TTC549 (cell line): ENCODE data around the gene SPC25.
"Not testable (repeated sequence)": the region's sequence is repeated elsewhere in the genome, so short reads cannot be mapped to it uniquely, and the experiment has no call there.

Experiments
- FAIRE-seq: peaks from 2 replicates; lab custom pipeline; 2012; peaks lifted over from hg19 to GRCh38; lab: Jason Lieb, UNC

The SPC25 gene

GRCh38 chr2:168901003-168901402 lies 10.8 kb upstream of the SPC25 start, which contains the start of gene G6PC2:
TSS of gene G6PC2 (plus strand) at chr2:168901291. CDS start at chr2:168901332, 41 bp downstream.
- no peak for FAIRE-seq

- peak; percentile 100 for FAIRE-seq
Measured at GRCh38 chr2:168897449-168897848, 7.2 kb upstream of the SPC25 start.

- no peak for FAIRE-seq
Measured at GRCh38 chr2:168896783-168897182, 6.6 kb upstream of the SPC25 start.

- no peak for FAIRE-seq
Measured at GRCh38 chr2:168895771-168896170, 5.5 kb upstream of the SPC25 start.

- FAIRE-seq = no peak
Measured at GRCh38 chr2:168894720-168895119, 4.5 kb upstream of the SPC25 start.

GRCh38 chr2:168894101-168894500 lies 3.9 kb upstream of the SPC25 start:
- no peak for FAIRE-seq

GRCh38 chr2:168892327-168892726 lies 2.1 kb upstream of the SPC25 start:
- no peak for FAIRE-seq

- no peak for FAIRE-seq
Measured at GRCh38 chr2:168889635-168890005, 610 bp downstream of the SPC25 start.

GRCh38 chr2:168884975-168885374 lies 5.3 kb downstream of the SPC25 start:
- FAIRE-seq = no peak

GRCh38 chr2:168882163-168882562 lies 8.1 kb downstream of the SPC25 start:
- not testable (repeated sequence) for FAIRE-seq

GRCh38 chr2:168874368-168875054 lies 15.7 kb downstream of the SPC25 start:
- FAIRE-seq = no peak

GRCh38 chr2:168870824-168871223 lies 19.4 kb downstream of the SPC25 start:
- FAIRE-seq = not testable (repeated sequence)

- FAIRE-seq = not testable (repeated sequence)
Measured at GRCh38 chr2:168870369-168870768, 19.9 kb downstream of the SPC25 start.

- FAIRE-seq = not testable (repeated sequence)
Measured at GRCh38 chr2:168867164-168867563, 23.1 kb downstream of the SPC25 start.

- no peak for FAIRE-seq
Measured at GRCh38 chr2:168858146-168858545, 32.1 kb downstream of the SPC25 start.

GRCh38 chr2:168855601-168856000 lies 34.6 kb downstream of the SPC25 start:
- no peak for FAIRE-seq

GRCh38 chr2:168854651-168855050 lies 35.6 kb downstream of the SPC25 start:
- FAIRE-seq = no peak

GRCh38 chr2:168853471-168853870 lies 36.8 kb downstream of the SPC25 start:
- FAIRE-seq = no peak

GRCh38 chr2:168852481-168852880 lies 37.7 kb downstream of the SPC25 start:
- FAIRE-seq = no peak

GRCh38 chr2:168851674-168852320 lies 38.4 kb downstream of the SPC25 start:
- no peak for FAIRE-seq

- no peak for FAIRE-seq
Measured at GRCh38 chr2:168850846-168851245, 39.4 kb downstream of the SPC25 start.

GRCh38 chr2:168849610-168850009 lies 40.6 kb downstream of the SPC25 start:
- no peak for FAIRE-seq

GRCh38 chr2:168848225-168848624 lies 42.0 kb downstream of the SPC25 start:
- FAIRE-seq = no peak

GRCh38 chr2:168843253-168843652 lies 47.0 kb downstream of the SPC25 start:
- no peak for FAIRE-seq
